Measurements from ENCODE around the gene LEMD2.

The LEMD2 gene

DNA sequence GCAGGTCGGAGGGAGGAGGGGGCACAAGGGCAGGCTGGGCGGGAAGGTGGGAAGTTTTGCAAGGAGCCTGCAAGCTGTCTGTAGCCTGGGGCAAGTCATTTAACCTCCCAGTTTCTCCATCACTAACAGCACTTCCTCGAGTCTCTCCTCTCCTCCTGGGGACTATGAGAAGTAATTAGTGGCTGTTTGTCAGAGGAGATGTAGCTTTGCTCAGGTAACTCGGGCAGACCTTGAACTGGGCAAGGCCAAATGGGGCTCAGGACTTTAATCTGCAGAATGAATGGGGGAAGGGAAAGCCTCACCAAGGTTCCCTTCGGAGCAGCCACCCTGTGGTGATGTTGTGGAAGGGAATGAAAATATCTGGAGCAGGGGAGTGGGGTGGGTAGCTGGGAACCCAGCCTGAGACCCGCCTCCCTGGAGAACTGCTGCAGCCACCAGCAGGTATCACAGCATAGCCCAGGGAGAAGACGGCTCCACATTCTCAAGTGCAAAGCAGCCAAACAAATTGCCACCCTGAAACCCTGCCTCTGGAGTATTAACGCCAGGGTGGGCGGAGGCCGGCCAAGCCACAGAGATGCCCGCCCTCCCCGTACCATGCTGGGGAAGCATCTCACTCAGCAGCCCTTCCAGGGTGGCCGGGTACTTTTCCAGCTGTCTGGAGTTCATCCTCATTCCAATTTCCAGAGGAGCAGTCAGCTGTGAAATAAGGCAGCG is 6.1 kb upstream of the LEMD2 start:
- DNase-seq (ENCODE audit: low read depth) = no peak

DNA sequence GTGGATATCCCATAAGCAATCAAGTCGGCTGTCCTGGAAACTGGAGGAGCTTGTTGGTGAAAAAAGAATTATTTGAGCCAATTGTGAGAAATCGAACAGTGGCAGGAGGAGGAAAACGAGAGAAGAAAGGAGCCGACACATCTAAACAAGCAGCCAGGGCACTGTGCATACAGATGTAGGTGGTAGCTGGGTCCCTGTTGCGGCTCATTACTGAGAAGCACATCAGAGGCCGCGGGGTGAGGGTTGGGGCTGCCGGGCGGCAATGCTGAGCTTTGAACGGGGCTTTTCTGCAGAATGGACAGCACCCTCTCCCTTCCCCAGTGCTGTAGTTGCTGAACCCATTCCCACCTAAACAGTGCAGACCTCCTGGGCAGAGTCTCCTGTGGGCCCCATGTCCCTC is 4.1 kb upstream of the LEMD2 start:
- no peak for DNase-seq (ENCODE audit: low read depth)

DNA sequence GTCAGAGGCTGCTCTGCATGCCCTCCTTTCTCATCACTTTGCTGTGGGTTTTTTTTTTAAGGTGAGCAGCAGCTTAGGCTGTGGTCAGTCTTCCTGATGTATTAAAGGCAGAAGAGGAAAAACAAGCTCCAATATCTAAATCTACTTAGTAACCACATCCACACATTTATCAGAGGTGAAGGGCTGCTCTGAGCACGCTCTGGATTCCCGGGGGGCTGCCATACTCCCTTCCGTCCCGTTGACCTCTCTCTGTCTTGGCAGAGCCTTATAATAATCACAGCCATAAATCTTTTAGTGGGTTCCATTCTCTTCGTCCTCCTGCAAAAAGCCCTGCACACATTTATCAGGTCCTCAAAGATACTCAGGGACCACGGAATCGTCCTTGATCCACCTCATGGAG is 2.7 kb upstream of the LEMD2 start:
- DNase-seq (ENCODE audit: low read depth) = no peak

GRCh38 chr6:33790910-33791309 is 2.0 kb upstream of the LEMD2 start:
- DNase-seq (ENCODE audit: low read depth) = no peak

DNA sequence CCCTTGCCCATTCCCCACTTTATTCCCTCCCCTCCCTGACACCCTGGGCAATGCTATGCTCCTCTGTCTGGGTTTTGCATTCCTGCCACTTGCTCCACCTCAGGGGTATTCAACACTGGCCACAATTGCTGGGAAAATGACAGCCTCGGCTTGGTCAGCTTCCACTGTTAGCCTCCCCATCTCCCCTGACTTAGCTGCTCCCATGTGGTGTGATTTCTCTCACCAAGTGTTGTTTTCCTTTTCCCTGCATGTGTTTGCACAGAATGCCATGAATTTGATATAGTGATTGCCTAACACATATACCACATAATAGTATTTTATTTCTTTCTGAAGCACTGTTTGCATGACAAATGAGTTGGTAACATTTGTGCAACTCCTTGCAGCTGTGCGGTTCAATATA is 1.4 kb upstream of the LEMD2 start:
- DNase-seq (ENCODE audit: low read depth) = no peak

DNA sequence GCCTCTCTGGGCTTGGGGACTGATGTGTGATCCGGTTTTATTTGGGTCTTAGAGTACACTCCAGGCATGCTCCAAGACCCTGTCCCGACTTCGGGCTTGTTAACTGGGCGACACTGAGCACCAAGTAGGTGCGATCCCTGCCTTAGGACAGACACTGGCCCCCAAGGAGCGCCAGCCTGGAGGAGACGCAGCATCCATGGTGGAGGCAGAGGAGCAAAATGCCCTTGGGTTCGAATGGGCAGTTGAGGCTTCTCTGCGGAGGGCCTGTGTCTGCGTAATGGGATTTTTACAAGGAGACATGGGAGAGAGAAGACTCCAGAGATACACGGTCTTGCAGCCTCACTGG is 593 bp upstream of the LEMD2 start:
- no peak for DNase-seq (ENCODE audit: low read depth)

DNA sequence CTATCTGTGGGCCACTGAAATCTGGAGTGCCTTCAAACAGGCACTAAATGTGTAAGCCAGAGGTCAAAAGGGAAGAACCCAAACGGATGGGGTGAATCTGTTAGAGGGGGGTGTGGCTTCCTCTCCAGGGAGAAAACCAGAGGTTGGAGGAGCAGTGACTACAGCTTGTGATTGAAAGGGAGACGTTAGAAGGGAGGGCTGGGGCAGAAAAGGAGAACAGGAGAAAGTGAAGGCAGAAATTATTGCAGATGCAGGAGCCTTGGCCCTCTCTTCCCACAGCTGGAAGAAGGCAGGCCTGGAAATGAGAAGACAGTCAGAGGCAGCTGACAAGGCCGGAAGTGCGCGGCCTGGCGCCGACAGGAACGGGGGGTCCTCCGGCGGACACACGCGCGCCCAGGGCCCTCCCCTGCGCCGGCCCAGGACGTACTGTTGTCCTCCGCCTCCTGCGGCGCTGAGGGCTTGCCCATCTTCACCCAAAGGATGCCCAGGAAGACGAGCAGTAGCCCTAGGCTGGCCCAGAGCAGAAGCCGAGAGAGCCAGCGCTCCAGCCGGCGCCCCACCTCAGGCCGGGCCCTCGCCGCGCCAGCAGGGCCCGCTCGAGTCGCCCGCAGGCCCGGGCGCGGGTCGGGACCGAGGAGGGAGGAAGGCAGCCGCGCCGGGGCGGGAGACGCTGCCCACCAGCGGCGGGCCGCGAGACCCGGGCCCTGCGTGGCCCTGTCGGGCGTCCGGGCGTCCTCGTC is 806 bp downstream of the LEMD2 start:
- peak; percentile 83 for DNase-seq (ENCODE audit: low read depth)

DNA sequence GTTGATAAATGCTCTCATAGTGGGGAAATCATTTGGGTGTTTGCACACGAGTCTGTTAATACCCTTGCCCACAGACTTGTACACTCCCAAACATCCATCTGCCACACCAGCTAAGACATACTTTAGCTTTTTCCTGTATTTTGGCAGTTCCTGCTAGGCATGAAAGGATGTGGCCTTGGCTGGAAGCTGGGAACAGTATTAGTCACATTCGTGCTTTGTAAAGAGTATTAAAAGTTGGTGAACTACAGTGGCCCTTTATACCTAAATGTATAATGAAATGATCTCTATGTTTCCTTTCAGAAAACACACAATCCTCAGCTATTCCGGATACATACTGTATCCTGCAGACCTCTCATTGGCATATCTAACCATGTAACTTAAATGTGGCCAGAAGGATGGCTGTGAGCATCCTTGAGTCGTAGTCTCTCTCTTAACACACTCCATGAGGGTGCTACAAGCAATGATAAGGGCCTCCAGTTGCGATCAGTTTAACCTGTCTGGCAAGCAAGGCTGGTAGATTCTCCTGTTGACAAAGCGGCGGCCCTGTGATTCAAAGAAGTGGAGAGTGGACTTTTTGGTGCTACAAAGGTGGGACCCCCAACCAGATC is 1.5 kb downstream of the LEMD2 start:
- peak; percentile 46 for DNase-seq (ENCODE audit: low read depth)

GRCh38 chr6:33786736-33787135 is 2.2 kb downstream of the LEMD2 start:
- DNase-seq (ENCODE audit: low read depth) = no peak

DNA sequence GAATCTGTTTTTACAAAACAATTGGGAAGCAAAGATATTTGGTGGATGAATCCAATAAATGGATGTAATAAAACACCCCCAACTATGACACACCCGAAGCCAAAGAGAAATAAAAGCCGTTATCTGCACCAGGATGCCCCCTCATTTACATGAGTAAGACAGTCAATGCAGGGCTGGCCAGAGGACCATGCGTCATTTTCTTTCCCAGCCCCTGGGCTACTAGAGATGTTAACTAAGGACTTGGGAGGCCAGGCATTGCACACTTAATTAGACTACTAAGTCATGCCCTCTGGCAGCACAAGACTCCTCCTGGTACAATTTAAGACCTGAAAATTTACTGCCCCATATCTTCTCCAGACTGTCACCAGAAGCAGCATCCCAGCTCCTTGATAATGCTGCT is 3.2 kb downstream of the LEMD2 start:
- DNase-seq (ENCODE audit: low read depth) = peak; percentile 40

- DNase-seq (ENCODE audit: low read depth) = no peak
Measured at GRCh38 chr6:33784787-33785186, 4.1 kb downstream of the LEMD2 start.

DNA sequence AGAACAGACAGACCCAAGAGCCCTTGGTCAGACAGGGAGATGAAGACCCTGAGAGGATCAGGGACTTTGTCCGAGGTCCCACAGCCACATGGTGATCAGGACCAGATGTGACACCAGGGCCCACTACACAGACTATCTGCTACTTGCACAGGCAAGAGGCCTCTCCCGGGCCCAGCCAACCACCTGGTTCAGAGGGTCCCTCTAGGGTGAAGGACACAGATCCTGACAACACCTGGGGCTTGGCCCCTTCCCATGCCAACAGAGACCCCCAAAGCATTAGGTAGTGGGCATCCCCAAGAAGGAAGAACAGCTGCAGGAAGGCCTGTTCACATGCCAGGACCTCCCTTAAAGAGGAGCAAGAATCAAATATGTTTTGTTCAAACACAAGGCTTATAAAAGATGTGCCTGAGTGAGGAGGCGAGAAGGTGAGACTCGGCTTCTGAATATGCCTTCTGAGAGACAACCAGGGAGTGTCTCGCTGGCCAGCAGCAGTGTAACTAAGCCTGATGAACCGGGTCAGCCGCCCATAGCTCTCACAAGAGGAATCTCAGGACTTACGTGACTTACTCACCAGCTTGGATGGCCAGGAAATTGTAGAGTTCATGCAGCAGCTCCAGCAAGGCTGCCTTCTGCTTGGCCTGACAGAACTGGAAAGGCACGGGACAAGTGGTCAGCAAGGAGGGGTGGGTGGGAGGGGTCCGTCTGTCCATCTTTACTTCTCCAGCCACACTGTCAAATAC is 5.0 kb downstream of the LEMD2 start:
- peak; percentile 17 for DNase-seq (ENCODE audit: low read depth)

DNA sequence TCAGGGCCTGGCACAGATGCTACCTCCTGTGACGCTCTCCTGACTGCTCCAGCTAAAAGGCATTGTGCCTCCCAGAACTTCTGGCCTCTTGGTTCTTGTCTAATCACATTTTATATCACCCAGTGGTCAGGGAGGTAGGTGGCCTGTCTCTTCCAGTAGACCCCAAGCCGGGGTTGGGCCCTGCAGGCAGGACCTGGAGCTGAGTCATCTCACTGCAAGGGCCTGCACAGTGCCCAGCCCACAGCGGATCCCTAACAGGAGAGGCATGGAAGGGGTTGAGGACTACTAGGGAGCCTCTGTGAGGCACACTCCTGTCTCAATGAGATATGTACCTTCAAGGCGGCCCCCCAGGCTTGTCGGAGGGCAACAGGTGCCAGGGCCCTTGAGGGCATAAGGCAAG is 6.4 kb downstream of the LEMD2 start:
- no peak for DNase-seq (ENCODE audit: low read depth)

DNA sequence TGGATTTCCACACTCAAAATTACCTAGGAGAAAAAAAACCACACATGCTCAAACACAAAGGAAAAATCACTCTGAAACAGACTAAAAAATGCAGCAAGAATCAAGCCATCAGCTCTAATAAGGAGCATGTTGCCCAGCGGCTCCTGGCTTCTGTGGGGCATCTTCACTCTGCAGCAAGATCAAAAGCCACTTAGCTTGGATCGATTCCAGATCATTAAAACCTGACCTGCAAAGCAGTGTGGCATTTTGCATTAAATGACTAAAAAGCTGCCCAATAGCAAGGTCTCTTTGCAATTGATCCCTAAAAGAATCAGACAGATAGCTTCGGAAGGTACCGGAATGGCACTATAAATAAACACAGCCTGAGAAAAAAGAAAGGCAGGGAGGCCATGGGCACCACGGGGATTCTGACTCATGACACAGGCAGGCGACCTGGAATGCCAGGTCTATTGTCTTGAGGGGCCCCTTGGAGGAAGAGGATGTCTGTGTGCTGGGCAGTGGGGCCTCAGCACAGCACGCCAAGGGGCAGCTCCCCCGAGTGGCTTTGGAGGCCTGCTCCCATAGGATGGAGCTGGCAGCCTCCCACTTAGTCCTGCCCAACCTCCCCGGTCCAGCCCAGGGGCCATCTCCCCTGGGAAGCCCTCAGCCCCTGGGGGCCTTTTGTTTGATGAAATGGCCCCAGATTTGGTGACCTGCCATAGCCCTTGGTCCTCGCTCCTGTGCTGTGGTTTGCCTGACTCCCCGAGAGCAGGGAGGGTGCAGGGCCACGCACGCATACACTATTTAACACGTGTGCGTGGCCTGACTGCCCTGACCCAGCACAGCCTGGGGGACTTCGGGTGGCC is 7.6 kb downstream of the LEMD2 start:
- peak; percentile 59 for DNase-seq (ENCODE audit: low read depth)

- DNase-seq (ENCODE audit: low read depth) = no peak
Measured at GRCh38 chr6:33779895-33780294, 9.0 kb downstream of the LEMD2 start.

- no peak for DNase-seq (ENCODE audit: low read depth)
Measured at GRCh38 chr6:33779290-33779689, 9.6 kb downstream of the LEMD2 start.

DNA sequence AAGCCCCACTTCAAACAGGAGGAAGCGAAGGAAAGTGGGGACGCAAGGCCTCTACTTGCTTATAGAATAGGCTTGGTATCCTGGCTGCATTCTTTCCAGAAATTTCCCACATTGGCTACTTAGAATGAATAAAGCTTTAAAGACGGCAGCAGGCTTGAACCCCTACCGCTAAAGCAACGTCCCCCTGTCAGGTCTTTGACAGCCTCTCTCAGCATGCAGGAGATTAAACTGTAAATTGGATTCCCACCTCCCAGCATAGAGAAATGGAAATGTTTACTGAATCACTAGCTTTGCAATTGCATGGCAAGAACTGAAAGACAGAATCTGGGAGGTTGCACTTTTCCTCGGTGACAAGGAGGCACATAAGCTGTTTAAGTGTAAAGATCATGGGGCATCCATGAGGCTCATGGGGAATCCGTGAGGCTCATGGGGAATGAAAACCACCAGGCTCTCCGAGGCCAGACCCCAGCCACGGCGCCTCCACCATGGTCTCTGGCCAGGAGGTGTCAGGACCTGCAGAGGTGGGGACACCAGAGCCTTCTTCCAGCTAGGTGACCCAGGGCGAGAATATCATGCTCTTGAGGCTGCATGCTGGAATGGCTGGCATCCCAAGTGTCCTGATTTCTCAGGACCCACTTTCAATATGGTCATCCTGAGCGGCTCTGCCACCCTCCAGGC is 10.3 kb downstream of the LEMD2 start:
- no peak for DNase-seq (ENCODE audit: low read depth)

DNA sequence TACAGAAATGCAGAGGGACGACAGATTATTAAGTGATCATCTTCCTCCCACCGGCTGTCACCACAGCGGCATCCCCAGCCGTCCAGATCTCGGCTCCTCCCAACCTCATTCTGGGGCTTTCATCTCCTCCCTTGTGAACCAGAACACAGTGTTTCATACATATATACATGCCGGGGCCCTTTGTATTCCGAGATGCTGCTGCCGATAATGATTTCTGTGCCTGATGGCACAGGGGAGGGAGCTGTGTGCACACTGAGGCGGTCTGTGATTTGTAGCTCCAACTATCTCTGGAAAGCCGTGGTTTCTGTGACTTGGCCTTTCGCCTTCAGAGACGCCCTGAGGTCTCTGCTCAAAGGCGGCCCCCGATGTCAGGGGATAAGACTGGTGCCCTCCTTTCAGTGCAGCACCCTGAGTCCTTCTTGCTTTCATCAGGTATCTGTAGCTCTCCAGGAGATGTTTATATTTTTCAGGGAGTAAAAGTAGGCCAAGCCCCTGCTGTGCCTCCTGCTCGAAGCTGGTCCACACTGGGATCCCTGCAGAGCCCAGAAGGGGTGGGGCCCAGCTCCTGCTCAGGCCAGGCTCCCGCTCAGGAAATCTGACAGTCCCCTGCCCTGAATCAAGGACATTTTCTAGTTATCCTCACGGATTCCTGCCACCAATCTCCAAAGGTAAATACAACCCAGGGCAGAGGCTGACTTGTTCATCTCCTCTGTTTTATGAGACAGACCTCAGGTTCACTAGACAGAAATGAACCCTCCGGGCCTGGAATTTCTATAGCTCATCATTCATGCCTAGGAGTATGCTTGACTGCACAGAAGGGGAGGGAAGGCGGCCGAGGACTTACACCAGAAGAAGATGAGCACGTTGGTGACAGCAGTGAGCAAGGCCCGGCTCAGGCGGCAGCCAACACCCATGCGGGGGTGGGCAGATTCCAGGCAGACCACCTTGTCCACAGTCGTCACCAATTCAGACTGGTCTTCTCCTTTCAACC is 11.2 kb downstream of the LEMD2 start:
- no peak for DNase-seq (ENCODE audit: low read depth)

DNA sequence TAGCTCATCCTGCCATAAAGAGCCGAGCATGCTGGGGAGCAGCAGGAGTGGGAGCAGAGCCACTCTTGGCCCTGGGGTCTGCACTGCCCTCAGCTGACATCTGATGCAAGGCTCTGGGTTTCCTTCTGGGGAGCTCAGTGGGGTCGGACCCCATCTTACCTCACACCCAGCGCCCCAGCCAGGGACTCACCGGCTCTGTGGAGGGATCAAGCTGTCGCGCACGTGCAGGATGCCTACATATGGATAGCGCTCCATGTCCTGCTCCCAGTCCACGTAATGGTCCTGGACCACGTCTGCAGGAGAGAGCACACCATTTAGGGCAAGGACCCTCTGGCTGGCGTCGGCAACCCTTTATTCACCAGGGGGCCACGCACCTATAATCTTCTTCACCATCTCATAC is 12.2 kb downstream of the LEMD2 start:
- DNase-seq (ENCODE audit: low read depth) = no peak

DNA sequence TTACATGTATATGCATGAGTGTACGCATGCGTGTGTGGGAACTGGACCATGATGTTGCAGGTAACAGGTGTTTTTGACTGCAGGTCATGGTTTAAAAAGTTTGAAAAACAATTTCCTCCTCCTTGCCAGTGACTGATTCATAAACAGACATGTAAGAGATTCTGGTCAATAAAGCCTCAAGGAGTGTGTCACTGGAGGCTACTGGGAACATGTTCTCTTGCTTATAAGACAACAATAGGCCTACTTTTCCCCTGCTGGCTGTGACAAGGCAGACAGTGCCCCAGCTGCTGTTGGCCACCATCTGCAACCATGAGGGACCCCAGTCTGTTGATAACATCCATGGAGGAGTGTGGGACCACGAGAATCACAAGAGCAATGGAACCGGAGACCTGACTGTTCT is 12.7 kb downstream of the LEMD2 start:
- no peak for DNase-seq (ENCODE audit: low read depth)
